Measurements from ENCODE around the gene PALMD.

Gene PALMD, protein sequence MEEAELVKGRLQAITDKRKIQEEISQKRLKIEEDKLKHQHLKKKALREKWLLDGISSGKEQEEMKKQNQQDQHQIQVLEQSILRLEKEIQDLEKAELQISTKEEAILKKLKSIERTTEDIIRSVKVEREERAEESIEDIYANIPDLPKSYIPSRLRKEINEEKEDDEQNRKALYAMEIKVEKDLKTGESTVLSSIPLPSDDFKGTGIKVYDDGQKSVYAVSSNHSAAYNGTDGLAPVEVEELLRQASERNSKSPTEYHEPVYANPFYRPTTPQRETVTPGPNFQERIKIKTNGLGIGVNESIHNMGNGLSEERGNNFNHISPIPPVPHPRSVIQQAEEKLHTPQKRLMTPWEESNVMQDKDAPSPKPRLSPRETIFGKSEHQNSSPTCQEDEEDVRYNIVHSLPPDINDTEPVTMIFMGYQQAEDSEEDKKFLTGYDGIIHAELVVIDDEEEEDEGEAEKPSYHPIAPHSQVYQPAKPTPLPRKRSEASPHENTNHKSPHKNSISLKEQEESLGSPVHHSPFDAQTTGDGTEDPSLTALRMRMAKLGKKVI

DNA sequence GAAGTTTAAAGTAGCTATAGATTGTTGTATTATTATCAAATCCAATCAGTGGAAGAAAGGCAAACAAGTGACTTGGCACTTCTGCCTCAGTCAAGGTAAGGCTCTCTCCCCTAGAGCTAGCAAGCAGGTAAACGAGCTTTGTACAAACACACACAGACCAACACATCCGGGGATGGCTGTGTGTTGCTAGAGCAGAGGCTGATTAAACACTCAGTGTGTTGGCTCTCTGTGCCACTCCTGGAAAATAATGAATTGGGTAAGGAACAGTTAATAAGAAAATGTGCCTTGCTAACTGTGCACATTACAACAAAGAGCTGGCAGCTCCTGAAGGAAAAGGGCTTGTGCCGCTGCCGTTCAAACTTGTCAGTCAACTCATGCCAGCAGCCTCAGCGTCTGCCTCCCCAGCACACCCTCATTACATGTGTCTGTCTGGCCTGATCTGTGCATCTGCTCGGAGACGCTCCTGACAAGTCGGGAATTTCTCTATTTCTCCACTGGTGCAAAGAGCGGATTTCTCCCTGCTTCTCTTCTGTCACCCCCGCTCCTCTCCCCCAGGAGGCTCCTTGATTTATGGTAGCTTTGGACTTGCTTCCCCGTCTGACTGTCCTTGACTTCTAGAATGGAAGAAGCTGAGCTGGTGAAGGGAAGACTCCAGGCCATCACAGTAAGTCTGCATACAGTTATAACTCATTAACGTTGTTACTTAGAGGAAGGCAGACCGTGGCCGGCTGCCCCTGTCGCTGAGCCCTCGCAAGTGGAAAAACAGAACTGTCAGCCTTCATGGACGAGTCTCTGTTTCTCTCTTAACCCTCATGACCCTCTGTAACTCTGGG is at the start of gene PALMD:
Gene PALMD (plus strand): TSS at position 415 of the 833 bp plus-strand sequence. CDS start 205 bp downstream, at position 620.
- no peaks in the 10 kb centered on the region for H4K20me1 ChIP-seq
- no peak within 1 kb of the TSS for H3K4me2 ChIP-seq
- H3K27me3 ChIP-seq, result no peaks in the 10 kb centered on the region
- no peak within 1 kb of the TSS for H3K9ac ChIP-seq
- no peaks in the 10 kb centered on the region for H3K36me3 ChIP-seq
- H3K4me3 ChIP-seq, result no peak within 1 kb of the TSS
- H3K9me3 ChIP-seq (replicated peaks in 1 of 11), result no peaks in the 10 kb centered on the region
- no peak for TF ChIP-seq Cebpa-rat (IDR thresholded peaks at IDR 0.05)
- H3K4me1 ChIP-seq, result no peaks in the 10 kb centered on the region
- H3K27ac ChIP-seq, result no peak within 1 kb of the TSS

DNA sequence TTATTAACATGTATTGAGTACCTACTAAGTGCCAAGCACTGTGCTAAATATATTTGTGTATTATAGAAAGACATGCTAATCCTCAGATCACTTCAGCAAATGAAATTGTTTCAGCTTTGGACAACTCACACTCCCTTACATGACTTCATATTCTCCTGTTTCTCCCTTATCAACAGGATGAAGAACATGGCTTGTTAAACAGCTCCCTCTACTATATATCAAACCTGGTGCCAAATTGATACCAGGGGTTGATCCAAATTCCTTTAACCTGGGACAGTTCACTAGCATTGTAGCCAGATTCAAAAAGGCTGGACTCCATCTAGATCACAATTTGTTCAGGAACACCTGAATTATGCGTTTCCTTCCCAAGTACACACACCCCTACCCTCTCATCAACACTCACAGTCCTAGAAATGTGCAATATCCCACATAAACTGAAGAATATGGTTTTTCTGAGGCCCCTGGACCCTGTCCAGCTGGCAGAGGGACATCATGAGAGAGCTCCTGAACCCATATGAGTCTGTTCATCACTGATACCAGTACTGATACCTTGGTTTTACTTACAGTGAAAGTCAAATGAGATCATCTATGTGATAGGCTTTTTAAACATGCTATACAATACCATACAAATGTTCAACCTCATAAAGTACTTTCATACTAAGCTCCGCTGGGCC is 47.0 kb upstream of the PALMD start:
- H3K27me3 ChIP-seq, result no peaks in the 10 kb centered on the region
- no peaks in the 10 kb centered on the region for H4K20me1 ChIP-seq
- H3K4me3 ChIP-seq, result no peak overlapping the region
- H3K9ac ChIP-seq, result no peak overlapping the region
- no peaks in the 10 kb centered on the region; a peak in 1 of 20 replicates for H3K4me1 ChIP-seq
- H3K36me3 ChIP-seq, result no peaks in the 10 kb centered on the region
- no peak overlapping the region for H3K27ac ChIP-seq
- no peak for TF ChIP-seq Cebpa-rat (IDR thresholded peaks at IDR 0.05)
- H3K9me3 ChIP-seq (replicated peaks in 1 of 11), result no peaks in the 10 kb centered on the region
- H3K4me2 ChIP-seq, result no peak overlapping the region

DNA sequence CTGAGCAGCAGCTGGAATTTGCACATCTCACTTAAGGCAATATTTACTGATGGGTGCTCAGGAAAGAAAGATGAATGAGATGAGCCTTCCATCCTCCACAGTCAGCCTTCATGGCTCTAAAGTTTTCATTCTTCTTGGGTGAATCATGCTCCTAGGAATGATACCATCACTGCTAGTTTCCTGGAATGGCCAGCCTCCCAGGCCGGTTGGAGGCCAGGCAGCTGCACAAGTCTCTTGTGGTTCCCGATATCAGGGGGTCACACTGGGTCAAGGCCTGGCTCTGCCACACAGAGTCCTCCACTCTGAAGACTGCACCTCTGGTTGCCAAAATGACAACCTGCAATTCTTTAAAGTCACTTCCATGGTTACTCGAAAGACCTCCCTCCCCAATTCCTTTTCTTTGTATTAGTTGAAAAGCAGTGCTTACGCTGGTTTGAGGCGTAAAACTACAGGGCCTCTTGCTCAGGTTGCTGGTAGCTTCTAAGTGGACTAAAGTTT is 46.2 kb upstream of the PALMD start:
- TF ChIP-seq Cebpa-rat (IDR thresholded peaks at IDR 0.05), result no peak
- Histone ChIP-seq H3K36me3 (no peaks in the 10 kb centered on the region), H3K4me3 (no peak overlapping the region), H3K4me1 (no peaks in the 10 kb centered on the region), H4K20me1 (no peaks in the 10 kb centered on the region), H3K27me3 (no peaks in the 10 kb centered on the region), H3K27ac (no peak overlapping the region), H3K9ac (no peak overlapping the region), H3K4me2 (no peak overlapping the region), H3K9me3 (replicated peaks in 1 of 11) (no peaks in the 10 kb centered on the region)

DNA sequence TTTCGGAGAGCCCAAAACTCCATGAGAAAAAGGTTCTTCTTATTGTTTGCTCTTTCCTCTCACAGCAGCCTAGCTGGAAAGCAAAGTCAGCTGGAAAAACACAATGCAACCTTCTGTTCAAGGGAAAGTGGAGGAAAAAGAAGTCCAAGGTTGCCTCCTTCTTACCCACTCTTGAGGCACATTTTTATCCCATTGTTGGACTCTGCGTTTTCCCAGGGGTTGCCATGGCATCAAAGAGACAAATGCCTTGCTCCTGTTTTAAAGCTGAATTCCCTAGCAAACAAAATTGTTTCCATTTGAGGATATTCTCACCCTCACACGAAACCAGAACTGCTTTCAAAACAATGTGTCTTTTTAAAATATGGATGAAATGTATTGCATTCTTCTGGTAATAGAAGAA is 45.1 kb upstream of the PALMD start:
- Histone ChIP-seq H3K27me3 (no peaks in the 10 kb centered on the region), H3K4me3 (no peak overlapping the region), H3K9ac (no peak overlapping the region), H3K4me1 (no peaks in the 10 kb centered on the region), H3K9me3 (replicated peaks in 1 of 11) (no peaks in the 10 kb centered on the region), H4K20me1 (no peaks in the 10 kb centered on the region), H3K4me2 (no peak overlapping the region), H3K27ac (no peak overlapping the region), H3K36me3 (no peaks in the 10 kb centered on the region)
- no peak for TF ChIP-seq Cebpa-rat (IDR thresholded peaks at IDR 0.05)

DNA sequence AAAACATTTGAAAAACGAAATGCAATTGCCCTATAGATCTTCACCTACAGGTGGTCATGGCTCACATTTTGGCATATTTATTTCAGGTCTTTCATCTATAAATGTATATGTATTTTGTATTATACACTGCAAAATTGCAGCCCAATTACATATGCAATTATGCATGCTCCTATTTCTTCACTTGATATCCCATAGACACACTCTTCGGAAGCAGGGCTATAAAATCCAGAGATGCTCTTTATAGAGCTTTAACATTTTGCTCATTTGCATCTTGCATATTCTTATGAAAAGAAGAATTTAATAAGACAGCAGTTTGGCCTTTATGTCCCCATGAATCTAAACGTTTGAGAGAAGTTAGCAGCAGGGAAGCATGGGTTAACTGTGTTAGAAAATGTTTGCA is 44.7 kb upstream of the PALMD start:
- Histone ChIP-seq H3K4me1 (no peaks in the 10 kb centered on the region), H3K36me3 (no peaks in the 10 kb centered on the region), H3K4me3 (no peak overlapping the region), H3K9me3 (replicated peaks in 1 of 11) (no peaks in the 10 kb centered on the region), H3K27me3 (no peaks in the 10 kb centered on the region), H3K4me2 (no peak overlapping the region), H4K20me1 (no peaks in the 10 kb centered on the region), H3K27ac (no peak overlapping the region), H3K9ac (no peak overlapping the region)
- TF ChIP-seq Cebpa-rat (IDR thresholded peaks at IDR 0.05), result no peak

DNA sequence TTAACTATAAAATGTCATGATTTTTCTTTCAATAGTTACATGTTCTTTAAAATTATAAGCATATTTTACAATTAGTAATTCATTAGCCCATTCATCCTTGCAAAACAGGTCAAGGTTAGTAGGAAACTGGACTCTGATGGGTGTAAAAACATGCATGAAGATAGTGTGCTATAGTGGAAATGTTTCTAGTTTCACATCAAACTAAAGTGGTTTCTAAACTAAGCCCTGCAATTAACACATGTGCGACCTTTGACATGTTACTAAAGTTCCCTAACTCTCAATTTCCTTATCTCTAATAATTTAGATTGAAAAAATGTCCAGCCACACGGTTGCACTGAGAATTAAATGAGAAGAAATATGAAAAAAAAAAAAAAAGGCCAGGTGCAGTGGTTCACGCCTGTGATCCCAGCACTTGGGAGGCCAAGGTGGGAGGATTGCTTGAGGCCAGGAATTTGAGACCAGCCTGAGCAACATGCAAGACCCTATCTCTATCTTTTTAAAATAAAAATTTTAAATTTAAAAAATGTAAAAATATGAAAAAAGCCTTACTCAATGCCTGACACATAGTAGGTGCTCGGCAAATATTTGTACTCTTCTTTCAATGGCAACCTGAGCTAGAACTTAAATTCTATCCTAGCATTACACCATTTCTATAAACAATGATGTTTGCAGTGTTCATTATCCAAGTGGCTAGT is 44.1 kb upstream of the PALMD start:
- H4K20me1 ChIP-seq, result no peaks in the 10 kb centered on the region
- no peak overlapping the region for H3K4me3 ChIP-seq
- no peak overlapping the region for H3K4me2 ChIP-seq
- H3K9ac ChIP-seq, result no peak overlapping the region
- H3K27ac ChIP-seq, result no peak overlapping the region
- TF ChIP-seq Cebpa-rat (IDR thresholded peaks at IDR 0.05), result no peak
- H3K36me3 ChIP-seq, result no peaks in the 10 kb centered on the region
- no peaks in the 10 kb centered on the region for H3K27me3 ChIP-seq
- no peaks in the 10 kb centered on the region for H3K4me1 ChIP-seq
- no peaks in the 10 kb centered on the region for H3K9me3 ChIP-seq (replicated peaks in 1 of 11)

DNA sequence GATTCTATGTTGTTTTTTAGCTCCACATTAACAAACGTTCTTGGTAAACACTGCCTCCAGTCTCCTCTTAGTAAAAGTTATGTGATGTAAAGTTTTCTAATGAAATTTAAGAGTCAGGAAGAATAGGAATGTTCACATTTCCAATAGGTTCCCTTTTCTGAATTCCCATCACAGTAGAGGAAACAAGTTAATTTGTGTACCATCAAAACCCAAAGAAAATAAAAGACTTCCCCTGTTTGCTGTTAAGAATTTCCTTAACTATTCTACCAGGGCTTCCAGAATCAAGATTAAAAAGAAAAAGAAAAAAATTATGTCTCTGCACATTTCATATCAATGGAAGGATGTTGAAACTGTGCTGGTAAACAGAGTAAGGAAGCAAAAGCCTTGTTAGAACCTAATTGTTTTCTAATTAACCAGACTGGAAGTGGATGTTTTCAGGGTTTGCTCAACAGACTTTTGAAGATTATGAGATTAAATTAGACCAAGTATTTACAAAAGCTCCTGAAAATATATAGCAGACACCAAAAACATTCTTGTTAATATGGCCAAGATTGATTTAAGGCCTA is 43.4 kb upstream of the PALMD start:
- no peak overlapping the region for H3K4me2 ChIP-seq
- H3K36me3 ChIP-seq, result no peaks in the 10 kb centered on the region
- no peaks in the 10 kb centered on the region for H4K20me1 ChIP-seq
- H3K27ac ChIP-seq, result no peak overlapping the region
- peaks cover 0 to 3% (median under 1%) of the 10 kb centered on the region in 11 experiments; a peak in 7 of 22 replicates for H3K9me3 ChIP-seq (replicated peaks in 1 of 11)
- no peaks in the 10 kb centered on the region for H3K27me3 ChIP-seq
- H3K4me3 ChIP-seq, result no peak overlapping the region
- no peaks in the 10 kb centered on the region for H3K4me1 ChIP-seq
- no peak for TF ChIP-seq Cebpa-rat (IDR thresholded peaks at IDR 0.05)
- H3K9ac ChIP-seq, result no peak overlapping the region

DNA sequence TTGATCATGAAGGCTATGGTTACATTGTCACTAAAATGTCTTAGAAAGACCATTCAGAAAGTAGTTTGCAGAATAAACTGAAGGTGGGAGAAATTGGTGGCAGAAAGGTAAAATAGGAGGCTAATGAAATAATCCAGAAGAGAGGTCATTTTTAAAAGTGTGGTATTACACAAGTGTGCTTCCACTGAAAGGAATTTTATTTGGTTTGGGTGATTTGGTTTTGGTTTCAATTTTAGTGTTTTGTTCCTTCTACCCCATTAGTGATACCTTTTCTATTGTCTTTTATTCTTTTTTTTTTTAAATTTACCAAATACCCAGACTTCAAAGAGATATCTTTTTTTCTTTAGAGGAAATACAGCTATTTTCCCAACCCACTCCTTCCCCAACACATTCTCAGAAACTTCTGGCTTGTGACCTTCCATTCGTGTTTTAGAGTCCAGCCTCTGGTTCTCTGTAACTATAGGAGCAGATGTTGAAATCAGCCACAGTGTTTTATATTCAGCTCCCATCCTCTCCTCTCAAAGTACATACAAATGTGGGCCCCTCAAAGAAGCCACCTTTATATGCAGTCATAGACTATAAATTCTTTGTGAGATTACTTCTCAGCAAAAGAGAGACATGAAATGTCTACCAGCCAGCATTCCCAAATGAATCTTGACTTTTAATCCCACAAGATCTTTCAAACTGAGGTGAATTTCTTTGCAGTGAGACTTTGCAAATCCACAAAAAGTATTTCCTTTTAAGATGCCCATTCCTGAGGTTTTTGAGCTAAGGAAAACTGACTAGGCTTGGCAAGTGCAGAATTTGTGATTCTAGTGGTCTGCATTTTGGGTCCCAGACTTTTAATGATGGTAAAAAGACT is 42.0 kb upstream of the PALMD start:
- no peak overlapping the region for H3K4me3 ChIP-seq
- no peak for TF ChIP-seq Cebpa-rat (IDR thresholded peaks at IDR 0.05)

More for the DNA sequence above, 42.0 kb upstream of the PALMD start:
- H3K27ac ChIP-seq, result no peak overlapping the region
- H3K4me2 ChIP-seq, result no peak overlapping the region
- H3K9ac ChIP-seq, result no peak overlapping the region
- no peaks in the 10 kb centered on the region for H3K36me3 ChIP-seq
- no peaks in the 10 kb centered on the region for H3K4me1 ChIP-seq
- H3K27me3 ChIP-seq, result no peaks in the 10 kb centered on the region
- peaks cover 0 to 15% (median 6%) of the 10 kb centered on the region in 11 experiments; a peak in 10 of 22 replicates for H3K9me3 ChIP-seq (replicated peaks in 1 of 11)
- H4K20me1 ChIP-seq, result no peaks in the 10 kb centered on the region
